GM18868 (cell line): ENCODE data around the gene EGFLAM.

Source experiments
- ATAC-seq: cut with Tn5 transposase; IDR thresholded peaks from one replicate; pipeline ENCODE4 v1.9.1; 2021; ENCODE audit warnings: mild to moderate bottlenecking, moderate library complexity; ENCODE audit not compliant: unreplicated experiment

EGFLAM gene

DNA sequence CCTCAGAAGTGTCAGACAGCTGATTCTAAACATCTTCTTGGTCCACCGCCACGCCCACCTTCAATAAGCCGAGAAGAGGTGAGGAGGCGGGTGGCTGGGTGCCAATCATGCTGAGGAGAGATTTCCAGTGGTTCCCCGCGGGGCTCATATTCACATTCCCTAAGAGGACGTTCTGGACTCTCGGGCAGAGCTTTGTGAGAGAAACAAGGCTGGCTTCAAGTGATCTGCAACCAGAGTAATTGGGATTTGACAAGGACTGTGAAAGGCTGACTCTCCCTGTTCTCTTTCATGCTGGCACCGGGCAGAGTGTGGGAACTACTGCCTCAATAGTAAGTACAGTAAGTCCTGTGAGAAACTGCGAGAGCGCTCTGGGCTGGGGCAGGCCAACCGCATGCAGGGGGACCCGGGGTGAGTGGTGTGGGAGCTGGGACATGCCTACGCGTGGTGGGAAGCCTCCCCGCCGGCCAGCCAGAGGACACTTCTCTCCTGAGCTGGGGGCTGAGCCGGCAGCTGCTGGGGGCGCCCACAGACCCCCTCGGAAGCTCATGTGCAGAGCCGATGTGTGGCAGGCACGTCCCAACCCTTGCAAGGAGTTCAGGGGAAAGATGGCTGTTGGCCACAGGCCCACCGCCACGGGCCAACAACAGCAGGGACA is 187.1 kb downstream of the EGFLAM start:
- no peak for ATAC-seq

DNA sequence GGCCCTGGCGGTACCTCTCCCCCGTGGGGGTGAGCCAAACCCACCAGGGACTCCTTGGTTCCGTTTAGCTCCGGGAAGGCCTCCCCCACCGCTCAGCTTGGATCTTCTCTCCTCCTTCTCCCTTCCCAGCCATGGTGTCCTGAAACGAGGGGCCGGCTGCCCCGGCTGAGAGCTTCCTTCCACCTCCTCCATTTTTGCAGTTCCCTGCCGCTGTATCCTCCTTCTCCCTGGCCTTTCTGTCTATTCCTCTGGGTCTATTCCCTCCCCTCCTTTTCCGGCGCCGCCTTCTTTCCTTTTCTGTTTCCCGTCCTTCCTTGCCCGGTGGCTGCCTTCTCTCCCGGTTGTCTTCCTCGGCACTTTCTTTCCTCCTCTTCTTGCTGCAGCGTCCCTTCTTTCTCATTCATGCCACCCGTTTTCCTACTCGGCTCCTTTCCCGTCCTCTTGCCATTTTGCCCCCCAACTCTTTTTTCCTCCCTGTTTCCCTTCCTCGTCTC is 187.7 kb downstream of the EGFLAM start:
- ATAC-seq = no peak

DNA sequence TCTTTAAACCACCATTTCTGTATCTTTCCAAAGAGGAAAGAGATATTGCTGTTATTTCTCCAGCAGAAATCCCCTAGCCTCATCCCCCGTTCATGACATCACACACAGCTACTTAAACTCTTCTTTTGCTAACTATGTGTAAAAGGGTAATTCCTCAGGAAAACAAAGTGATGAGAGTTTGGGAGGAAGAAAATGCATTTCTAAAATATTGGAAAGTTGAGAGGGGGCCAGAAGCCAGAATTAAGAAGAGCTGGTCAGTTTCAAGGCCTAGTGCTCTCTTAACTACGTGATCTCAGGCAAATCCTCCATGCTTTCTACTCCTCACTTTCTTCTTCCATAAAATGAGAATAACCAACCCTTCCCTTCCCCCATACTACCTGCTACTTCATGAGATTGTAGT is 188.7 kb downstream of the EGFLAM start:
- no peak for ATAC-seq

DNA sequence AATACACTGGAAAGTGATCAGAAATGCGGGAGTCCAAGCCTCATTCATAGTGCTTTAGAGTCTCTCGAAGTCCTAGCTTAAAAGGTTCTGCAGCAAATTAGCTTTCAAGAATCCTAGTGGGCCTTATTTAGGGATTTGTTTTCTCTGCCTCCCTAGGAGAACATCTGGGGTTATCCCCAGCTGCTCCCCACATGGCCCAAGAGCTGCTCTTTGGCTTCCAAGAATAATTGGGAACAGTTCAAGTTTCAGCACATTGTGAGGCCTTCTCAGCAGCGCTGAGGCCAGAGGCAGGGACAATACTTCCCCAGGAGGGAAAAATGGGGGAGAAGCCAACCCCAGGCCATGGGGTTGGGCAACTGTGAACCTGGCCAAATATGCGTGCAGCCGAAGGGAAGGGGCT is 189.4 kb downstream of the EGFLAM start:
- no peak for ATAC-seq

- no peak for ATAC-seq
Measured at GRCh38 chr5:38448568-38449350, 190.4 kb downstream of the EGFLAM start.

DNA sequence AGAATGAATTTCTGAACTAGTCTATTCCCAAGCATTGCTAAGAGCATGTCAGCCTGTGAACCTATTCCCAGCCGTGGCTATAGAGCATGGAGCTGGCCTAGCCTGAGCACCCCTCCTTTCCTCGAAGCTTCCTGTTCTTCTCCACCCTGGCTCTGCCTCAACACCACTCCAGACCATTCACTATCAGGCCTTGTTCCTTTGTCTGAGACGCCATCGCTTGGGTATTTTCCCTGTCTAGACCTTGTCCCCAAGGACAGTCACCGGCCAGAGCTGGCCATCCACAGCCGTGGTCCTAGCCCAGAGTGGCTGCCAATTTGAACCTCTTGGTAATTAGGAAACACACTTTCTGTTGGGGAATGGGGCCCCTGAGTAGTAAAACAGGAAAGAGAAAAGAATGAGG is 192.3 kb downstream of the EGFLAM start:
- no peak for ATAC-seq

DNA sequence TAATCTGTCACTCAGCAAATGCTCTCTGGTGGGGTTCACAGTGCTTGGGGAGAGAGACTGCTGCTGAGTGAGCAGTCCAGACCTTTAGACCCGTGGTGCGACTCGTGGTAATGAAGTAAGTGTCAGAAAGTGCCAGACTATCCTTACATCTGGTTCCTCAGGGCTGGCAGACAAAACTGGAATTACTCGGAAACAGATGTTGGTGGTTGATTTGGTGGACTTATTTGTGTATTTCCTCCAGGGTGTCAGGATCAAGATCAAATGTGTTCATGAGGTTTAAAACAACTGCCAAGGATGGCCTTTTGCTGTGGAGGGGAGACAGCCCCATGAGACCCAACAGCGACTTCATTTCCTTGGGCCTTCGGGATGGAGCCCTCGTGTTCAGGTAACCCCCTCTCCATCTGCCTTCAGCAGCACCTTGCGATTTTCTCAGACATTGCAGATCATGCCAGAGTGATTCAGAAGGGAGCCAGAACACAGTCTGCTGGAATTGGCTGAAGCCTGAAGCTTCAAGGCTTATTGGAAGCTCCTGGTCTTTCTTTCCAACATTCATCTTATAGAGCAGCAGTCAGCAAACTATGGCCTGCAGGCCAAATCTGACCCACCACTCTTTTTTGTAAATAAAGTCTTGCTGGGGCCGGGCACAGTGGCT is 192.8 kb downstream of the EGFLAM start:
- no peak for ATAC-seq

DNA sequence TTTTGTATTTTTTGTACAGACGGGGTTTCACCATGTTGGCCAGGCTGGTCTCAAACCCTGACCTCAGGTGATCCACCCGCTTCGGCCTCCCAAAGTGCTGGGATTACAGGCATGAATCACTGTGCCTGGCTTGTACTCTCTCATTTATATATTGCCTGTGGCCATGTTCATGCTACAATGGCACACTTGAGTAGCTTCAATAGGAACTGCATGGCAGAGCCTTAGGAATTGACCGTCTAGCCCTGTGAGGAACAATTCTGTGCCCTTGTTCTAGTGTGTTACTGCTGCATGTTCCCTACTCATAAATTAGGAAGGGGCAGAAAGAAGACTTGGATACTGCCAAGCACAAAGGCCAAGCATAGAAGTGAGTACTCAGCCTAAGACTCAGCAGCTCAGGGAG is 193.8 kb downstream of the EGFLAM start:
- no peak for ATAC-seq

- peak; percentile 99 for ATAC-seq
Measured at GRCh38 chr5:38453506-38453905, 195.1 kb downstream of the EGFLAM start.

DNA sequence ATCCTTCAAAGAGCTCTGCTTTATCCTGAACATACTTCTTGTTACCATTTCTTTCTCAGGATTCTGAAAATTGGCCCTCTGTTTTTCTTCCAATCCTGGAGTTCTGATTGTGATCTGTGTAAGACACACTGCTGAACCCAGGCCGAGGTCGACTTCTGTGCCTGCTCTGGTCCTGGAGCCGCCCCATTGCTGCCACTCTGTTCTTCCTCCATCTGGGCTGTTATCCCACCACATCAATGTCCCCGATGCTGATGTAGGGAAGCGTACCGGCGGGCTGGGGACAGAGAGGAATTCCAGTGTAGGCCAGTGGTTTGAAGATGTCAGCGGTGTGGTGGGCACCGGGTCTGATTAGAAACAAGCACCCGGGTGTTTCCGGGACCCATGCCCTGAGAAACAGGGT is 195.6 kb downstream of the EGFLAM start:
- ATAC-seq = peak; percentile 9

GRCh38 chr5:38455796-38456330 is 197.5 kb downstream of the EGFLAM start:
- ATAC-seq = no peak

DNA sequence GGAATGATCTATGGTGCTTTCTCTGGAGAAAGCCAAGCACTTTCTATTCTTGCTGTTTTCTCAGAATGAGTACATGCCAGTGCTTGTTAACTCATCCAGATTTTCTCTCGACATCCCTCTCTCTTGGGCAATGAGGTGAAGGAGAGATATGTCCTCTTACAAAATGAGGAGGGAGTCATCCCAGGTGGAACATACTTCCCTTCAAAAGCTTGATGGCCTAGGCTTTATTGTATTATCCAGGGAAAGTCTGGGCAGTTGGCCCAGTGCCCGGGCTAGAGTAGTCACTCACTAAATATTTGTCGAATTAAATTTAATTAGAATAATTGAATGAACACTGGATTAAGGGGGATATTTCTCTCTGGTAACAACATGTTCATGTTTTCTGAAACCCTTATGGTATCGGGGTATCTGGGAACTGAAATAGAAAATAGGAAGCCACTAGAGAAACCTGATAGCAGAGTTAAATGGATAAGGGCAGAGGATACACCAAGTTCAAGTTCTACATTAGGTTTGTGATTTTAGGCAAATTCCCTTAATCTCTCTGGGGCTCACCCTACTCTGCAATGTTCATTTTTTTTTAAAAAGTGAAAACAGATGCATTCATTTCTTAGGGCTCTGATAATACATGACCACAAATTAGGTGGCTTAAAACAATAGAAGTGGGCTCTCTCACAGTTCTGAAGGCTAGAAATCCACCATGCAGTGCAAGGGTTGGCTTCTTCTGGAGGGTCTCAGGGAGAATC is 198.5 kb downstream of the EGFLAM start:
- ATAC-seq = no peak

DNA sequence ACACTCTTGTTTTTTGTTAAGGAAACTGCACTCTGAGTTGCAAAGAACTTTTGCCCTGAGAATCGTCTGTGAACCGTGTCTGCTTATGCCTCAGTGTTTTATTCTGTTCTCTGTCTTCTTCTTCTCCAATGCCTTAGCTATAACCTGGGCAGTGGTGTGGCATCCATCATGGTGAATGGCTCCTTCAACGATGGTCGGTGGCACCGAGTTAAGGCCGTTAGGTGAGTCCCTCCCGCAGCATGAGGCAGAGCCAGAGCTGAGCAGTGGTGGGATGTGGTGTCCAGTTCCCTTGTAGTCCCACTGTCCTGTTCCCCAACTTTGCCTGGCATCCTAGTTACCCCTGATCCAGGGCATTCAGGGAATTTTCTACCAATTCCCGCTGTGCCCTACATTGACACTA is 199.8 kb downstream of the EGFLAM start:
- ATAC-seq = no peak

- ATAC-seq = no peak
Measured at GRCh38 chr5:38462976-38463633, 204.7 kb downstream of the EGFLAM start.

DNA sequence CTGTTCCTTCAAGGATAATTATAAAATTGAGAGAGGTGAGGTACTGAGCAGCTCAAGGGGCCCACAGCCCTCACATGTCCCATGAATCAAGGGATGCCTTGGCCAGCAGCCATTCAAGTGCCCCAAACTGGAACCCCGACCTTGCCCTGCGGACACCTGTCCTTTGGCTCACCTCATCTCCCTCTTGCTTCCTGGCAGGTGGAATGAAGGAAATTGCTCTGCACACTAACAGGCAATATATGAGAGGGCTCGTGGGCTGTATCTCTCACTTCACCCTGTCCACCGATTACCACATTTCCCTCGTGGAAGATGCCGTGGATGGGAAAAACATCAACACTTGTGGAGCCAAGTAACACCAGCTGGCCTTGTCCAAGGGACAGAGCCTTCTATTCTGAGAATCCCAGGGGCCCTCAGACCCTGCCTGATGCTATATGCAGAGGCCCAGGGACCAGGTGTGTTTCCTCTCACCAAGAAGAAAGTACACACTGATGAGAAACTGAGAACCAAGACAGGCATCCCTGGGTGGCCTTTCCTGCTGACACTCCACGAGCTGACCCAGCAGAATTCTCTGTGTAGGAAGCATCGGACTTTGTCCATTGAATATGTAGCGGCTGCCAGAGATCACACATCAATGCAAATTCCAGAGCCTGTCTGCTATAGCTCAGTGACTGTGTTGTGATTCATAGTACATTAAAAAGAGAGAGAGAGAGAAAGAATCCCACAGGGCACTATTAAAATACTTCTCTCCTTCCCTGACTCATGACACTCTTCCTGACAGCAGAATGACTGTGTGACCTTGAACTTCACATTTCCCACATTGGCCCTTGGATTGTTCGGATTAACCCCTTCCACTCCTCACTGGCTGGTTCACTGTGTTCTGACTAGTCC is 205.5 kb downstream of the EGFLAM start:
- ATAC-seq = no peak

- no peak for ATAC-seq
Measured at GRCh38 chr5:38465061-38465460, 206.7 kb downstream of the EGFLAM start.

DNA sequence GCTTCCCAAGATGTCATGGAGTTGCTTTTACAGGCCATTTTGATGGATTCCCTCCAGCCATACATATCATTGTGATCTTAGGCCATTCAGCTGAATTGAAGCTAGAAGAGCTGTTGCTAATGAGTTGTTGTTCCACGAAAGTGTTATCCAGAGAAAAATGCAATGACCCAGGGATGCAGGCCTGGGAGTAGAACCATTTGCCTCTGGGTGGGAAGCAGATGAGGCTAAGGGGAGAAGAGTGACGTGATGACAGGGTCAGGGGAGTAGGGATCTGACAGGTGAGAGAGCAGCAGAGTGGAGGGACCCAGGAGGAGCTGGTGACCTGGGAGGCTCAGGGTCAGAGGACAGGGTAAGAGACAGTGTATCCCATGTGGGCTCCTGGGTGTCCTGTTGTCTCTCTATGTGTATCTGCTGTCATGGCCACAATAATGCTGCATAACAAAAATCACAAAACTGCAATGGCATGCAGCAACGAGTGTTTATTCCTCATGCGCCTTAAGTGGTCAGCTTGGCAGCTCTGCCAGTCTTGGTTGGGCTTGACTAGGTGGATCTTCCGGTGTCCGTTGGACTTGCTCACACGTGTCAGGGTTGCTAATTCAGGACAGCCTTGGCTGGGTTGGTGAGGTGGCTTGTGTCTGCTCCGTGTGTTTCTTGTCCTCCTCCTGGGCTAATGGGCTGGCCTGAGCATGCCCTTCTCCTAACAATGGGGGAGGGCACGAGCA is 207.5 kb downstream of the EGFLAM start:
- no peak for ATAC-seq

DNA sequence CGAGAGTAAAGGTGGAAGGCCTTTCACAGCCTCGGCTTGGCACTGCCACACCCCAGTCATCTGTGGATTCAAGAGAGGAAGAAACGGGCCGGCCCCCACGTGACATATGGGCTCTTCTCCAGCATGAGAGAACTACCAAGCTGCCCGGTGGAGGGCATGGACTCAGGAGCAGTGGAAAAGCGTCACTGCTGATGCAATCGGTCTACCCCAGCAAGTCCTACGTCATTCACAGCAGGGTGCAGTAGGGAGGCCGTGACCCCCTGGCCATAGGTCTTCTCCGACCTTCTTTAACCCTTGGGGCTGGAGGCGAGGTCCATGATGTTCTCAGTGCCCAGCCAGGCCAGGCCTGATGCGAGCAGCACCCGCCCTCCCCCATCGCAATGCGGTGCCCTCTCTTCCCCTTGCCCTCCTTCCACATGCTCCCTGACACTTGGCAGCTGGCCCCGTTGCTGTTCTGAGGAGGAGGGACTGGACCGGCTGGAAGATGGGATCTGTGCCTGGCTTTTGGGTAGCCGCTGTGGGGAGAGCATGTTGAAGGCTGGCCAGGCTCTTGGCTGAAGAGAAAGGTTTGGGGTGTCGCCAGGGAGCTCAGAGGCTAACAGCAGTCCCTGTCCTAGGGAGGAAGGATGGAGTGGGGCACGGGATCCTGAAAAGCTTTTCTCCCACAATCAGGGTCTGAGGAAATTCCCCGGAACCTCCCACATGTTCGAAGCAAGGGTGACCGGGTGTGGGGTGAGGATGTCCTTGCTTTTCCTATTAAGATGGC is 208.2 kb downstream of the EGFLAM start:
- ATAC-seq = no peak
